ENCODE results near the gene TBL3.
A peak's percentile ranks its signal among the peaks of the same experiment; 100 is the strongest.

Gene TBL3

DNA sequence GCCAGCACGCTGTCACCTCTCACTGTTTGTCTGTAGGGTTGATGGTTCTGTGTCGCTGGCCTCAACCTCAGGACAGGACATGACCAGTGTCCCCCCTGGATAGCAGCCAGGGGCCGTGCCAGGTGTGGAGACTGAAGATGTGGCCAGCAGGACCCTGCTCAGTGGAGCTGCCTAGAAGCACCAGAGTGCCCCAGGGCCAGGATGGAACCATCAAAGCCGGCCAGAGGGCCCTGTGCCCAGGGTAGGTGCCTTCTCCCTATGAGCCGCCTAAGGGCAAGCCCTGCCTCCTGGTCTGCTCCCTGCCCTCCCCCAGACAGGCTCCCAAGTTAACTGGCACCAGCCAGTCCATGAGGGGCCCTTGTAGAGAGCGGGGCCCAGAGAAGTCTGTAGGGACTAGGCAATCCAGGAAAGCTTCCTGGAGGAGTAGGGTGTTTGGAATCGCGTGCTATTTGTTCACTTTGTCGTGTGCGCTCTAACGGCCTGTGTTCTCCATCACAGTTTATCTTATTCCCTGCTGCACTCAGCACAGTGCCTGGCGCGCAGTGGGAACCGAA, 13.1 kb upstream of the TBL3 start:
- H3K79me2 ChIP-seq (ENCODE audit: insufficient read depth, low read length) = peaks cover 33% of the 10 kb centered on the region
- peaks cover 4% of the 10 kb centered on the region for H3K4me1 ChIP-seq (ENCODE audit: insufficient read depth, low read length, poor library complexity, severe bottlenecking)
- H3K4me2 ChIP-seq (ENCODE audit: low read depth, low read length, poor library complexity, severe bottlenecking) = peak overlapping the region; percentile 18
- H3K4me3 ChIP-seq (ENCODE audit: low read length, poor library complexity, severe bottlenecking) = peak overlapping the region; percentile 84
- no peak for TF ChIP-seq EZH2phosphoT487 (IDR thresholded peaks at IDR 0.05; ENCODE audit: borderline replicate concordance)
- TF ChIP-seq, protein P1, sequence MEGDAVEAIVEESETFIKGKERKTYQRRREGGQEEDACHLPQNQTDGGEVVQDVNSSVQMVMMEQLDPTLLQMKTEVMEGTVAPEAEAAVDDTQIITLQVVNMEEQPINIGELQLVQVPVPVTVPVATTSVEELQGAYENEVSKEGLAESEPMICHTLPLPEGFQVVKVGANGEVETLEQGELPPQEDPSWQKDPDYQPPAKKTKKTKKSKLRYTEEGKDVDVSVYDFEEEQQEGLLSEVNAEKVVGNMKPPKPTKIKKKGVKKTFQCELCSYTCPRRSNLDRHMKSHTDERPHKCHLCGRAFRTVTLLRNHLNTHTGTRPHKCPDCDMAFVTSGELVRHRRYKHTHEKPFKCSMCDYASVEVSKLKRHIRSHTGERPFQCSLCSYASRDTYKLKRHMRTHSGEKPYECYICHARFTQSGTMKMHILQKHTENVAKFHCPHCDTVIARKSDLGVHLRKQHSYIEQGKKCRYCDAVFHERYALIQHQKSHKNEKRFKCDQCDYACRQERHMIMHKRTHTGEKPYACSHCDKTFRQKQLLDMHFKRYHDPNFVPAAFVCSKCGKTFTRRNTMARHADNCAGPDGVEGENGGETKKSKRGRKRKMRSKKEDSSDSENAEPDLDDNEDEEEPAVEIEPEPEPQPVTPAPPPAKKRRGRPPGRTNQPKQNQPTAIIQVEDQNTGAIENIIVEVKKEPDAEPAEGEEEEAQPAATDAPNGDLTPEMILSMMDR (conservative IDR thresholded peaks at IDR 0.05; ENCODE audit: low read length) = no peak
- H3K36me3 ChIP-seq (ENCODE audit: insufficient read depth, low read length) = peaks cover 16% of the 10 kb centered on the region; the same call in 1 of the 2 replicates
- no peaks in the 10 kb centered on the region for H3K9me2 ChIP-seq (replicated peaks; ENCODE audit: low read depth, low read length)
- no peaks in the 10 kb centered on the region for H3K9me3 ChIP-seq (ENCODE audit: insufficient read depth, low read depth, low read length)
- peaks cover 22% of the 10 kb centered on the region for H4K20me1 ChIP-seq (ENCODE audit: insufficient read depth, low read length, poor library complexity, severe bottlenecking)
- peaks cover 9% of the 10 kb centered on the region; the same call in 1 of the 2 replicates for H3F3A ChIP-seq (ENCODE audit: low read depth)
- peak overlapping the region; percentile 92 for H2AFZ ChIP-seq (ENCODE audit: low read length)
- peak overlapping the region; percentile 85 for H3K9ac ChIP-seq (ENCODE audit: low read depth, low read length, poor library complexity, severe bottlenecking)
- H3K27me3 ChIP-seq (ENCODE audit: insufficient read depth, low read length, poor library complexity, severe bottlenecking) = no peaks in the 10 kb centered on the region

DNA sequence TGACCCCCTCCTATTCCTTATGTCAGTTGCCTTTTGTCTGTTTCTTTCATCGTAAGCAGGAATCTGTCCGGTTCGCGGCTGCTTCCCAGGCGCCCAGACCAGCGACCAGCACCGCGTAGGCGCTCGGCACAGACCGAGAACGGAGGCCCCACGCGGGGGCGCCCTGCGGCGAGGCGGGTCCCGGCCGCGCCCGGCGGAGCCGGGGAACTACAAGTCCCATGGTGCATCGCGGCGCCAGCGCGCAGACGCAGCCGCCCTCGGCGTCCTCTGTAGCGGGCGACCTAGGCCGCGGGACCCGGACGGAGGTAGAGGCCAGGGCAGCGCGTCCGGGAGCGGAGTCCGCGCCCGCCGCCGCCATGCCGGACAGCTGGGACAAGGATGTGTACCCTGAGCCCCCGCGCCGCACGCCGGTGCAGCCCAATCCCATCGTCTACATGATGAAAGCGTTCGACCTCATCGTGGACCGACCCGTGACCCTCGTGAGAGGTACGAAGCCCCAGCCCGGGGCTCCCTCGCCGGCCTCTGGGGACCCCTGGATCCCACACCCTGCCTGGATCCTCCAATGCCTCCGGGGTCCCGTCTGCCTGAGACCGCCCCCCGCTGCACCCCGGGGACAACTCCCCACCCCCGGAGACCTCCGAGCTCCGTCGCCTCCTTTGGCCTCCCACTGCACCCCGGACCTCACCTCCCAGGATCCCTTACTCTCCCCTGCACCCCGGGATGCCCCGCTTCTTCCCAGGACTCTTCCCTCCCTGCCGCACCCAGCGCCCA, 12.4 kb upstream of the TBL3 start, which contains the start of gene NDUFB10:
Gene NDUFB10, plus strand, starts transcription at position 270 of the 771 bp plus-strand sequence. Its CDS starts 87 bp downstream, at position 357.
- peaks cover 6% of the 10 kb centered on the region for H3K27me3 ChIP-seq (ENCODE audit: insufficient read depth, low read length, poor library complexity, severe bottlenecking)
- H3K9me2 ChIP-seq (replicated peaks; ENCODE audit: low read depth, low read length) = no peaks in the 10 kb centered on the region
- H3K4me1 ChIP-seq (ENCODE audit: insufficient read depth, low read length, poor library complexity, severe bottlenecking) = peaks cover 6% of the 10 kb centered on the region
- peaks cover 9% of the 10 kb centered on the region; the same call in 1 of the 2 replicates for H3F3A ChIP-seq (ENCODE audit: low read depth)
- TF ChIP-seq, protein P1 (conservative IDR thresholded peaks at IDR 0.05; ENCODE audit: low read length) = peak; percentile 56
- TF ChIP-seq EZH2phosphoT487 (IDR thresholded peaks at IDR 0.05; ENCODE audit: borderline replicate concordance) = no peak
- H2AFZ ChIP-seq (ENCODE audit: low read length) = peak within 1 kb of the TSS; percentile 92
- H3K4me2 ChIP-seq (ENCODE audit: low read depth, low read length, poor library complexity, severe bottlenecking) = peak within 1 kb of the TSS; percentile 70
- H4K20me1 ChIP-seq (ENCODE audit: insufficient read depth, low read length, poor library complexity, severe bottlenecking) = peaks cover 28% of the 10 kb centered on the region
- no peaks in the 10 kb centered on the region for H3K9me3 ChIP-seq (ENCODE audit: insufficient read depth, low read depth, low read length)
- peak within 1 kb of the TSS; percentile 85 for H3K9ac ChIP-seq (ENCODE audit: low read depth, low read length, poor library complexity, severe bottlenecking)
- H3K79me2 ChIP-seq (ENCODE audit: insufficient read depth, low read length) = peaks cover 40% of the 10 kb centered on the region
- H3K4me3 ChIP-seq (ENCODE audit: low read length, poor library complexity, severe bottlenecking) = peak within 1 kb of the TSS; percentile 84
- H3K36me3 ChIP-seq (ENCODE audit: insufficient read depth, low read length) = peaks cover 16% of the 10 kb centered on the region; the same call in 1 of the 2 replicates

DNA sequence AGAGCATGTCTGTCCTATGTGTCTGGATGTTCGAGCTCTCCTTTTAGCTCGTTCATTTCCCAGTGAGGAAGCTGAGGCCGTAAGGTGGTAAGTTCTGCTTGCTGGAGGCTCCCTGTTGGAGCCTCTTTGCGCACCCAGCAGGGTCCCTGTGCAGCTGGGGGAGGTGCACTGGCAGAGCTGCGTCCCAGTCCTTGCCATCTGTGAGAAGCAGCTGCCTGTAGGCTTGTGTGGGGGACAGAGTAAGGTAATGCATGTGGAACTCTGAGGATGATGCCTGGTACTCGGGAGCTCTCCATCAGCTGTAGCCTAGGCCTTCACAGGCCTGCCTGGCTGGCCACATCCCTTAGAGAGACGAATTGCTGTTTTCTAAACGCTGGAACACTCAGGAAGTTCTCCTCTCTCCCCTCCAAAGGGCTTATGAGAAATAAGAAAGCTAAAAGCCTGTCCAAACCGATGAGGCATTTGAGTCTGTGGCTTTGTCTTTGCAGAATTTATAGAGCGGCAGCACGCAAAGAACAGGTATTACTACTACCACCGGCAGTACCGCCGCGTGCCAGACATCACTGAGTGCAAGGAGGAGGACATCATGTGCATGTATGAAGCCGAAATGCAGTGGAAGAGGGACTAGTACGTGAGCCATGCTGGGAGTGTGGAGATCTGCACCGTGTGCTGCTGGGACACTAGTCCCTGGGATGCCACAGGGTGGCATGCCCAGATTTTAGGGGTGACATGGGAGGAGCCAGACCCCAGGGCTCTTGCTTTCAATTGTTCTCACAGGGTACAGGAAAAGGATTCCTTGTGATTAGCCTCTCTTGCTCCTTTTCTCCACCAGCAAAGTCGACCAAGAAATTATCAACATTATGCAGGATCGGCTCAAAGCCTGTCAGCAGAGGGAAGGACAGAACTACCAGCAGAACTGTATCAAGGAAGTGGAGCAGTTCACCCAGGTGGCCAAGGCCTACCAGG, 10.9 kb upstream of the TBL3 start:
- peak overlapping the region; percentile 85 for H3K9ac ChIP-seq (ENCODE audit: low read depth, low read length, poor library complexity, severe bottlenecking)
- H3K36me3 ChIP-seq (ENCODE audit: insufficient read depth, low read length) = peaks cover 16% of the 10 kb centered on the region; the same call in 1 of the 2 replicates
- no peaks in the 10 kb centered on the region for H3K9me3 ChIP-seq (ENCODE audit: insufficient read depth, low read depth, low read length)
- peaks cover 6% of the 10 kb centered on the region for H3K4me1 ChIP-seq (ENCODE audit: insufficient read depth, low read length, poor library complexity, severe bottlenecking)
- peaks cover 52% of the 10 kb centered on the region for H3K79me2 ChIP-seq (ENCODE audit: insufficient read depth, low read length)
- no peaks in the 10 kb centered on the region for H3K9me2 ChIP-seq (replicated peaks; ENCODE audit: low read depth, low read length)
- TF ChIP-seq, protein P1 (conservative IDR thresholded peaks at IDR 0.05; ENCODE audit: low read length) = no peak
- TF ChIP-seq EZH2phosphoT487 (IDR thresholded peaks at IDR 0.05; ENCODE audit: borderline replicate concordance) = no peak
- H3K27me3 ChIP-seq (ENCODE audit: insufficient read depth, low read length, poor library complexity, severe bottlenecking) = peaks cover 9% of the 10 kb centered on the region
- H3F3A ChIP-seq (ENCODE audit: low read depth) = peaks cover 9% of the 10 kb centered on the region; the same call in 1 of the 2 replicates
- H4K20me1 ChIP-seq (ENCODE audit: insufficient read depth, low read length, poor library complexity, severe bottlenecking) = peaks cover 28% of the 10 kb centered on the region
- peak overlapping the region; percentile 70 for H3K4me2 ChIP-seq (ENCODE audit: low read depth, low read length, poor library complexity, severe bottlenecking)
- peak overlapping the region; percentile 84 for H3K4me3 ChIP-seq (ENCODE audit: low read length, poor library complexity, severe bottlenecking)
- H2AFZ ChIP-seq (ENCODE audit: low read length) = no peak overlapping the region
